HEK293 (cell line): ENCODE results near the gene TRAPPC5.
A peak's percentile ranks its signal among the peaks of the same experiment; 100 is the strongest.

Source experiments
- BCL11A ChIP-seq: fragments of 450-650 bp; formaldehyde crosslinking; IDR thresholded peaks from 2 replicates; pipeline ENCODE4 v1.5.1; 2016; ENCODE audit warnings: low read depth, missing biosample characterization, missing genetic modification characterization
- GLI2 ChIP-seq: fragments of 450-650 bp; formaldehyde crosslinking; IDR thresholded peaks from 2 replicates; pipeline ENCODE4; 2017; ENCODE audit warnings: missing biosample characterization, missing genetic modification characterization, low read depth, borderline replicate concordance
- GLIS1 ChIP-seq: fragments of 450-650 bp; formaldehyde crosslinking; IDR thresholded peaks from 2 replicates; pipeline ENCODE4 v1.5.1; 2016; ENCODE audit warnings: missing biosample characterization, missing genetic modification characterization
- IKZF3 ChIP-seq: fragments of 450-650 bp; IDR thresholded peaks from 2 replicates; pipeline ENCODE4 v1.5.0; 2018; ENCODE audit warnings: missing biosample characterization, mild to moderate bottlenecking, missing genetic modification characterization, moderate library complexity
- INSM2 ChIP-seq: fragments of 450-650 bp; formaldehyde crosslinking; IDR thresholded peaks from 2 replicates; pipeline ENCODE4 v1.5.1; 2016; ENCODE audit warnings: missing biosample characterization, missing genetic modification characterization
- SETDB1 ChIP-seq: IDR thresholded peaks from one replicate; pipeline ENCODE4 v1.6.1; 2017; ENCODE audit warnings: mild to moderate bottlenecking, low read length, moderate library complexity, mixed read lengths; ENCODE audit not compliant: insufficient read length
- TCF7L2 ChIP-seq: IDR thresholded peaks from 2 replicates; pipeline ENCODE4 v1.6.1; 2011; ENCODE audit warnings: low read depth, mild to moderate bottlenecking, inconsistent platforms, low read length, moderate library complexity, borderline replicate concordance
- WT1 ChIP-seq: fragments of 450-650 bp; formaldehyde crosslinking; IDR thresholded peaks from 2 replicates; pipeline ENCODE4 v1.5.1; 2016; ENCODE audit warnings: missing biosample characterization, missing genetic modification characterization
- ZBTB26 ChIP-seq: fragments of 450-650 bp; formaldehyde crosslinking; optimal IDR thresholded peaks from 2 replicates; pipeline ENCODE3; 2016; ENCODE audit warnings: missing biosample characterization, mild to moderate bottlenecking, missing genetic modification characterization
- ZFHX2 ChIP-seq: fragments of 450-650 bp; formaldehyde crosslinking; conservative IDR thresholded peaks from 2 replicates; pipeline ENCODE4 v1.5.1; 2016; ENCODE audit warnings: missing biosample characterization, missing genetic modification characterization
- ZFP3 ChIP-seq: fragments of 450-650 bp; formaldehyde crosslinking; IDR thresholded peaks from 2 replicates; pipeline ENCODE4 v1.5.1; 2016; ENCODE audit warnings: low read depth, missing biosample characterization, missing genetic modification characterization
- ZIC2 ChIP-seq: fragments of 450-650 bp; formaldehyde crosslinking; IDR thresholded peaks from 2 replicates; pipeline ENCODE4 v1.5.1; 2016; ENCODE audit warnings: missing biosample characterization, missing genetic modification characterization
- ZNF133 ChIP-seq: fragments of 450-650 bp; formaldehyde crosslinking; IDR thresholded peaks from 2 replicates; pipeline ENCODE4 v1.5.1; 2016; ENCODE audit warnings: missing biosample characterization, missing genetic modification characterization
- ZNF157 ChIP-seq: fragments of 450-650 bp; formaldehyde crosslinking; IDR thresholded peaks from 2 replicates; pipeline ENCODE4 v1.5.1; 2016; ENCODE audit warnings: missing biosample characterization, missing genetic modification characterization
- ZNF169 ChIP-seq: fragments of 450-650 bp; formaldehyde crosslinking; IDR thresholded peaks from 2 replicates; pipeline ENCODE4 v1.5.1; 2016; ENCODE audit warnings: missing biosample characterization, missing genetic modification characterization
- ZNF174 ChIP-seq: fragments of 450-650 bp; formaldehyde crosslinking; IDR thresholded peaks from 2 replicates; pipeline ENCODE4 v1.5.0; 2017; ENCODE audit warnings: missing biosample characterization, mild to moderate bottlenecking, missing genetic modification characterization
- ZNF2 ChIP-seq: fragments of 450-650 bp; formaldehyde crosslinking; IDR thresholded peaks from 2 replicates; pipeline ENCODE4 v1.5.1; 2016; ENCODE audit warnings: missing biosample characterization, missing genetic modification characterization
- ZNF214 ChIP-seq: fragments of 450-650 bp; formaldehyde crosslinking; IDR thresholded peaks from 2 replicates; pipeline ENCODE4 v1.5.1; 2017; ENCODE audit warnings: missing biosample characterization, mild to moderate bottlenecking, missing genetic modification characterization, borderline replicate concordance
- ZNF266 ChIP-seq: fragments of 450-650 bp; formaldehyde crosslinking; IDR thresholded peaks from 2 replicates; pipeline ENCODE4 v1.5.1; 2016; ENCODE audit warnings: missing biosample characterization, missing genetic modification characterization, low read depth
- ZNF274 ChIP-seq, 2 experiments: fragments of 200-500 bp in 1 of 2; fragments of 450-650 bp in 1 of 2; sonication (Bioruptor generic) in 1 of 2; formaldehyde crosslinking in 1 of 2; IDR thresholded peaks; 2 replicates each; pipeline versions ENCODE4 v1.5.1 to v1.6.1; 2014 to 2016; ENCODE audit warnings: borderline replicate concordance in 1 of 2, inconsistent platforms in 1 of 2, low read length in 1 of 2, missing biosample characterization in 1 of 2, missing genetic modification characterization in 1 of 2
- ZNF280C ChIP-seq: fragments of 450-650 bp; formaldehyde crosslinking; IDR thresholded peaks from 2 replicates; pipeline ENCODE4 v1.5.1; 2016; ENCODE audit warnings: missing biosample characterization, missing genetic modification characterization
- ZNF398 ChIP-seq: fragments of 450-650 bp; formaldehyde crosslinking; IDR thresholded peaks from 2 replicates; pipeline ENCODE4 v1.5.1; 2017; ENCODE audit warnings: missing biosample characterization, missing genetic modification characterization
- ZNF510 ChIP-seq: fragments of 450-650 bp; formaldehyde crosslinking; IDR thresholded peaks from 2 replicates; pipeline ENCODE4 v1.5.1; 2018; ENCODE audit warnings: mild to moderate bottlenecking, missing genetic modification characterization, missing biosample characterization; ENCODE audit not compliant: insufficient replicate concordance
- ZNF514 ChIP-seq: fragments of 450-650 bp; formaldehyde crosslinking; IDR thresholded peaks from 2 replicates; pipeline ENCODE4 v1.5.1; 2016; ENCODE audit warnings: missing biosample characterization, missing genetic modification characterization
- ZNF600 ChIP-seq: fragments of 450-650 bp; formaldehyde crosslinking; IDR thresholded peaks from 2 replicates; pipeline ENCODE4 v1.5.1; 2016; ENCODE audit warnings: missing biosample characterization, missing genetic modification characterization
- ZNF621 ChIP-seq: fragments of 450-650 bp; formaldehyde crosslinking; IDR thresholded peaks from 2 replicates; pipeline ENCODE4 v1.5.1; 2017; ENCODE audit warnings: missing biosample characterization, missing genetic modification characterization
- ZNF639 ChIP-seq: fragments of 450-650 bp; formaldehyde crosslinking; IDR thresholded peaks from 2 replicates; pipeline ENCODE4 v1.5.1; 2016; ENCODE audit warnings: missing biosample characterization, missing genetic modification characterization
- ZNF843 ChIP-seq: fragments of 450-650 bp; formaldehyde crosslinking; IDR thresholded peaks from 2 replicates; pipeline ENCODE4 v1.5.1; 2016; ENCODE audit warnings: missing biosample characterization, missing genetic modification characterization
- ZSCAN16 ChIP-seq: fragments of 450-650 bp; formaldehyde crosslinking; IDR thresholded peaks from 2 replicates; pipeline ENCODE4 v1.5.1; 2016; ENCODE audit warnings: missing biosample characterization, missing genetic modification characterization

TRAPPC5 gene

GRCh38 chr19:7680606-7681339, at the start of gene TRAPPC5 (continued):
- TF ChIP-seq ZFP3 (tag by site-specific recombination) (no peak), GLI2 (tag by site-specific recombination) (no peak), ZFHX2 (tag by site-specific recombination) (peak; percentile 82), ZNF621 (tag by site-specific recombination) (no peak), ZNF157 (tag by site-specific recombination) (no peak), ZNF398 (tag by site-specific recombination) (no peak), ZNF174 (tag by site-specific recombination) (no peak), ZNF274 (IDR thresholded peaks at IDR 0.05; ENCODE audit: low read length) (no peak), ZNF274 (tag by site-specific recombination; IDR thresholded peaks at IDR 0.05; ENCODE audit: borderline replicate concordance) (no peak), ZIC2 (peak; percentile 24), ZNF2 (no peak), ZNF133 (tag by site-specific recombination) (no peak), ZBTB26 (tag by site-specific recombination) (peak; percentile 61), ZSCAN16 (tag by site-specific recombination) (no peak; the same call in 1 of the 2 replicates), ZNF843 (tag by site-specific recombination) (no peak), BCL11A (tag by site-specific recombination) (no peak), TCF7L2 (peak; percentile 44; the same call in 1 of the 2 replicates), ZNF639 (no peak), IKZF3 (tag by site-specific recombination) (peak; percentile 69; the same call in 1 of the 2 replicates), ZNF266 (tag by site-specific recombination) (no peak), INSM2 (no peak), ZNF214 (tag by site-specific recombination) (no peak), WT1 (tag by site-specific recombination) (no peak), SETDB1 (no peak), ZNF280C (tag by site-specific recombination) (no peak), ZNF169 (no peak), ZNF510 (no peak), ZNF600 (no peak), ZNF514 (no peak), GLIS1 (tag by site-specific recombination) (peak; percentile 9; the same call in 1 of the 2 replicates)
